Keratinocyte (primary cell): ENCODE results near the gene MGLL. TPM values are rescaled to one million over a fixed set of nuclear protein-coding genes. Genes with fewer than 3 reads are reported as not detected.

Experiments
- DNase-seq: peaks from one replicate; pipeline ENCODE4 v3.0.0-alpha.2; 2011; ENCODE audit warnings: low read depth, missing footprints, low spot score
- FAIRE-seq: peaks from 2 replicates; lab custom pipeline; 2011; peaks lifted over from hg19 to GRCh38; lab: Jason Lieb, UNC
- H2AFZ ChIP-seq: 2 replicates; pipeline ENCODE4 v1.6.0; 2012; ENCODE audit warnings: low read length, control low read depth, inconsistent platforms; ENCODE audit not compliant: control insufficient read depth
- H3K27ac ChIP-seq: 2 replicates; pipeline ENCODE4 v1.5.1; 2011; ENCODE audit warnings: low read length; ENCODE audit not compliant: control insufficient read depth, insufficient read depth
- H3K27me3 ChIP-seq: 3 replicates; pipeline ENCODE4 v1.6.0; 2011; ENCODE audit warnings: low read length; ENCODE audit not compliant: control insufficient read depth, insufficient read depth; ENCODE audit errors: extremely low read depth
- H3K36me3 ChIP-seq, 2 experiments: 2 replicates in 1 of 2; 3 replicates in 1 of 2; pipeline ENCODE4 v1.5.1; 2011; ENCODE audit warnings: low read length in 2 of 2, mild to moderate bottlenecking in 1 of 2; ENCODE audit not compliant: control insufficient read depth in 2 of 2, insufficient read depth in 2 of 2; ENCODE audit errors: extremely low read depth in 1 of 2
- H3K4me1 ChIP-seq: 3 replicates; pipeline ENCODE4 v1.5.1; 2011; ENCODE audit warnings: low read length; ENCODE audit not compliant: control insufficient read depth, insufficient read depth; ENCODE audit errors: extremely low read depth
- H3K4me2 ChIP-seq: 3 replicates; pipeline ENCODE4 v1.6.0; 2011; ENCODE audit warnings: low read depth, low read length; ENCODE audit not compliant: control insufficient read depth, insufficient read depth; ENCODE audit errors: extremely low read depth
- H3K4me3 ChIP-seq, 3 experiments: fragments of 200-600 bp in 1 of 3; sonication (generic) in 1 of 3; 2 replicates in 2 of 3; 3 replicates in 1 of 3; pipeline ENCODE4 v1.5.1; 2011 to 2016; ENCODE audit warnings: low read length in 3 of 3, mild to moderate bottlenecking in 3 of 3, control low read depth in 2 of 3, inconsistent platforms in 1 of 3, low read depth in 1 of 3, mixed read lengths in 1 of 3, mixed run types in 1 of 3, moderate library complexity in 1 of 3; ENCODE audit not compliant: control insufficient read depth in 2 of 3, insufficient read depth in 2 of 3; ENCODE audit errors: extremely low read depth in 1 of 3
- H3K79me2 ChIP-seq: 2 replicates; pipeline ENCODE4 v1.6.0; 2012; ENCODE audit warnings: low read length; ENCODE audit not compliant: control insufficient read depth, insufficient read depth
- H3K9ac ChIP-seq: 3 replicates; pipeline ENCODE4 v1.6.0; 2011; ENCODE audit warnings: low read length; ENCODE audit not compliant: control insufficient read depth, insufficient read depth; ENCODE audit errors: extremely low read depth
- H3K9me1 ChIP-seq: 3 replicates; pipeline ENCODE4 v1.6.0; 2011; ENCODE audit warnings: low read length; ENCODE audit not compliant: control insufficient read depth, insufficient read depth; ENCODE audit errors: extremely low read depth
- H3K9me3 ChIP-seq: 2 replicates; pipeline ENCODE4 v1.5.1; 2012; ENCODE audit warnings: low read depth, low read length; ENCODE audit not compliant: control insufficient read depth
- H4K20me1 ChIP-seq: 3 replicates; pipeline ENCODE4 v1.6.0; 2011; ENCODE audit warnings: low read length; ENCODE audit not compliant: control insufficient read depth, insufficient read depth; ENCODE audit errors: extremely low read depth
- EZH2 ChIP-seq: IDR thresholded peaks from one replicate; pipeline ENCODE4 v1.6.1; 2012; ENCODE audit warnings: inconsistent platforms, mild to moderate bottlenecking, low read length, moderate library complexity
- dilution Hi-C: fragments of 300-500 bp; cut with MboI; formaldehyde crosslinking; loops from one replicate; pipeline ENCODE4 v1.7.0; 2020; ENCODE audit warnings: low sequenced_read_pairs; ENCODE audit not compliant: extremely low pct_ligation_motif_present
- polyA plus RNA-seq, 5 experiments: library from polyadenylated mRNA; depleted of rRNA in 3 of 5; stranded (reverse) in 3 of 5; stranded (forward) in 1 of 5; unstranded in 1 of 5; fragments of >200 nt; gene quantifications; 1 replicate in 1 of 5; 2 replicates in 3 of 5; 3 replicates in 1 of 5; pipeline versions ENCODE4 v1.2.1 to v1.2.3, GENCODE V29; 2011 to 2012; ENCODE audit warnings: missing spikeins in 2 of 5, low read depth in 1 of 5, low replicate concordance in 1 of 5
- TF ChIP-seq, protein P1 (sequence below), 3 experiments: IDR thresholded peaks in 1 of 3; conservative IDR thresholded peaks in 1 of 3; optimal IDR thresholded peaks in 1 of 3; 2 replicates in 2 of 3; 3 replicates in 1 of 3; pipeline versions ENCODE3 to v1.5.1; 2011; ENCODE audit warnings: low read length in 3 of 3, mild to moderate bottlenecking in 3 of 3, moderate library complexity in 2 of 3, control low read depth in 1 of 3, inconsistent platforms in 1 of 3; ENCODE audit not compliant: insufficient read depth in 2 of 3; ENCODE audit errors: extremely low read depth in 1 of 3

The MGLL gene
- polyA plus RNA-seq, 1 donor (not counting 4 experiments of a cell fraction or from before 2014, with no cell fraction given) = 17.8 TPM

DNA sequence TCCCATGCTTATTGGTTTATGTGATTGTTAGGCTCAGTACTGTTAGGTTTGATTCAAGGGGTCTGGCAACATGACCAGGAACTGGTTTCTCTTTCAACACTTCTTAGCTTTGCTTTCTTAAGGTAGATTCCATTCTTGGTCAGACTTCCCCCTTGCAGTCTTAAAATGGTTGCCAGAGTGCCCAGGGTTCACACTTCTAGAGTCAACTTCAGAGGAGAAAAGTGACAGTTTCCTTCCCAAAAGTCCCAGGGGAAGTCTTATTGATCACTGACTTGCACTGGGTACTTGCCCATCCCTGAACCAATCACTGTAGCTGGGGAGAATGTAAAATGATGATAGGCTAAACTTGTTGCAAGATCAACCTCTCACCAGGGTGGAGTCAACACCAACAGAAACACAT is 14.1 kb downstream of the MGLL start:
- Histone ChIP-seq H3K4me2 (no peak overlapping the region), H3K27me3 (no peaks in the 10 kb centered on the region), H2AFZ (no peak overlapping the region), H3K27ac (no peak overlapping the region), H3K9me3 (no peaks in the 10 kb centered on the region), H4K20me1 (no peaks in the 10 kb centered on the region), H3K4me3 (no peak overlapping the region), H3K4me1 (peaks cover 24% of the 10 kb centered on the region), H3K9me1 (no peaks in the 10 kb centered on the region), H3K9ac (no peak overlapping the region), H3K79me2 (no peaks in the 10 kb centered on the region), H3K36me3 (peaks cover 5 to 10% of the 10 kb centered on the region in 2 experiments)
- FAIRE-seq = no peak
- dilution Hi-C loops = no loop called here
- no peak for TF ChIP-seq EZH2
- TF ChIP-seq, protein P1, sequence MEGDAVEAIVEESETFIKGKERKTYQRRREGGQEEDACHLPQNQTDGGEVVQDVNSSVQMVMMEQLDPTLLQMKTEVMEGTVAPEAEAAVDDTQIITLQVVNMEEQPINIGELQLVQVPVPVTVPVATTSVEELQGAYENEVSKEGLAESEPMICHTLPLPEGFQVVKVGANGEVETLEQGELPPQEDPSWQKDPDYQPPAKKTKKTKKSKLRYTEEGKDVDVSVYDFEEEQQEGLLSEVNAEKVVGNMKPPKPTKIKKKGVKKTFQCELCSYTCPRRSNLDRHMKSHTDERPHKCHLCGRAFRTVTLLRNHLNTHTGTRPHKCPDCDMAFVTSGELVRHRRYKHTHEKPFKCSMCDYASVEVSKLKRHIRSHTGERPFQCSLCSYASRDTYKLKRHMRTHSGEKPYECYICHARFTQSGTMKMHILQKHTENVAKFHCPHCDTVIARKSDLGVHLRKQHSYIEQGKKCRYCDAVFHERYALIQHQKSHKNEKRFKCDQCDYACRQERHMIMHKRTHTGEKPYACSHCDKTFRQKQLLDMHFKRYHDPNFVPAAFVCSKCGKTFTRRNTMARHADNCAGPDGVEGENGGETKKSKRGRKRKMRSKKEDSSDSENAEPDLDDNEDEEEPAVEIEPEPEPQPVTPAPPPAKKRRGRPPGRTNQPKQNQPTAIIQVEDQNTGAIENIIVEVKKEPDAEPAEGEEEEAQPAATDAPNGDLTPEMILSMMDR (optimal IDR thresholded peaks at IDR 0.05 in 1 of 3, IDR thresholded peaks at IDR 0.05 in 1 of 3, conservative IDR thresholded peaks at IDR 0.05 in 1 of 3; ENCODE audit: extremely low read depth in 1 of 3, insufficient read depth in 2 of 3, low read length in 3 of 3) = no peak
- no peak for DNase-seq

DNA sequence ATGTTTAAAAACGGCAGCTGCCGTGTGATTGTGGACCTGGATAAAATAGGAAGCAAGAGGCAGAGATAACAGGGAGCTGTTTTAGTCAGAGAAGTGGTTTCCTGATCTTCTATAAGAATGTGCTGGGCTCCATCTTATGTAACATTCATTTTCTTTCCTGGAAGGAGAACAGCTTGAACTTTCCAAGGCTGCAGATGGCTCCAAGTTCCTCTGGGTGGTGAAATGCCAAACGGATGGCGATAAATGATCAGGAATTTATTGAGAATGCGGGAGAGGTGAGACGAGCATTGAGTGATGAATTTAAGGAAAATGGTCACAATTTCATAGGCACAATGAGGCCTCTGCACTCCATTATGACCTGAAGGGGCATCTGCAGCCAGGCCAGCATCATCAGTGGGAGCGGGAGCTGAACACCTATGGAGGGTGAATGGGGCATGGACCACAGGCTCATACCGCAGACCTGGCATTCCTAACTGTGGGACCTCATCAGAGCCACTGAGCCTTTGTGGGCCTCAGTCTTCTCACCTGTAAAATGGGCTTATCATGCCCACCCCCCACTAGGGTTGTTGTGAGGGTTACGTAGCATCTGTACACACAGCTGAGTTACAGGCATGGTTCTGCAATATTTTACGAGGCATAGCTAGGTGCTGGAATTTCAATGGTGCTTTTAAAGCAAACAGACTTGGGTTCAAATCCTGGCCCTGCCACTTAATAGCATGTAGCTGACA is 17.1 kb downstream of the MGLL start:
- dilution Hi-C loops = no loop called here
- H2AFZ ChIP-seq = no peak overlapping the region
- H3K27me3 ChIP-seq = no peaks in the 10 kb centered on the region
- no peak overlapping the region for H3K27ac ChIP-seq
- peaks cover 1 to 3% of the 10 kb centered on the region in 2 experiments for H3K36me3 ChIP-seq
- no peak overlapping the region for H3K9ac ChIP-seq
- H3K4me2 ChIP-seq = no peak overlapping the region
- H3K79me2 ChIP-seq = peaks cover 5% of the 10 kb centered on the region
- no peak for FAIRE-seq
- H3K4me1 ChIP-seq = peaks cover 41% of the 10 kb centered on the region
- DNase-seq = no peak
- no peaks in the 10 kb centered on the region for H3K9me1 ChIP-seq
- H4K20me1 ChIP-seq = no peaks in the 10 kb centered on the region
- no peak for TF ChIP-seq EZH2
- TF ChIP-seq, protein P1 (optimal IDR thresholded peaks at IDR 0.05 in 1 of 3, IDR thresholded peaks at IDR 0.05 in 1 of 3, conservative IDR thresholded peaks at IDR 0.05 in 1 of 3; ENCODE audit: extremely low read depth in 1 of 3, insufficient read depth in 2 of 3, low read length in 3 of 3) = no peak
- H3K4me3 ChIP-seq = no peak overlapping the region
- no peaks in the 10 kb centered on the region for H3K9me3 ChIP-seq
